T1000 (cell line): Measurements from ENCODE around the gene ARHGEF5.
"Not testable (repeated sequence)": the region's sequence is repeated elsewhere in the genome, so short reads cannot be mapped to it uniquely, and the experiment has no call there.

Experiments used
- DNase-seq: peaks from one replicate; lab custom pipeline; 2025; ENCODE audit warnings: mixed read lengths; lab: John Stamatoyannopoulos, UW

ARHGEF5 gene

GRCh38 chr7:144355176-144355822 is at the start of gene ARHGEF5:
ARHGEF5 (plus strand) TSS chr7:144355402; CDS start chr7:144362670, 7,268 bp downstream.
- not testable (repeated sequence) for DNase-seq

GRCh38 chr7:144309702-144310101 is 45.5 kb upstream of the ARHGEF5 start:
- DNase-seq, result not testable (repeated sequence)

- not testable (repeated sequence) for DNase-seq
These were observed 44.0 kb upstream of the ARHGEF5 start for GRCh38 chr7:144311218-144311617.

- DNase-seq, result not testable (repeated sequence)
These were observed 43.2 kb upstream of the ARHGEF5 start, which contains the start of gene OR2A1 for GRCh38 chr7:144311872-144312469. OR2A1 (plus strand) TSS chr7:144312419; CDS start chr7:144318125, 5,706 bp downstream.

- DNase-seq, result not testable (repeated sequence)
These were observed 37.7 kb upstream of the ARHGEF5 start for GRCh38 chr7:144317537-144317936.

- not testable (repeated sequence) for DNase-seq
These were observed 35.7 kb upstream of the ARHGEF5 start for GRCh38 chr7:144319547-144319946.

GRCh38 chr7:144321677-144322206 is 33.5 kb upstream of the ARHGEF5 start:
- not testable (repeated sequence) for DNase-seq

GRCh38 chr7:144323359-144323758 is 31.8 kb upstream of the ARHGEF5 start:
- DNase-seq, result not testable (repeated sequence)

GRCh38 chr7:144325868-144326267 is 29.3 kb upstream of the ARHGEF5 start:
- DNase-seq, result not testable (repeated sequence)

- DNase-seq, result not testable (repeated sequence)
These were observed 25.2 kb upstream of the ARHGEF5 start for GRCh38 chr7:144330044-144330443.

GRCh38 chr7:144331221-144331995 is 23.8 kb upstream of the ARHGEF5 start:
- DNase-seq, result not testable (repeated sequence)

GRCh38 chr7:144331996-144332288 is 23.3 kb upstream of the ARHGEF5 start:
- DNase-seq, result not testable (repeated sequence)

GRCh38 chr7:144348625-144349024 is 6.6 kb upstream of the ARHGEF5 start:
- not testable (repeated sequence) for DNase-seq

GRCh38 chr7:144351667-144352066 is 3.5 kb upstream of the ARHGEF5 start:
- DNase-seq, result not testable (repeated sequence)

GRCh38 chr7:144356185-144356584 is 983 bp downstream of the ARHGEF5 start:
- DNase-seq, result not testable (repeated sequence)

GRCh38 chr7:144356860-144357259 is 1.7 kb downstream of the ARHGEF5 start:
- not testable (repeated sequence) for DNase-seq

GRCh38 chr7:144362061-144362460 is 6.9 kb downstream of the ARHGEF5 start:
- DNase-seq, result not testable (repeated sequence)

- DNase-seq, result not testable (repeated sequence)
These were observed 10.3 kb downstream of the ARHGEF5 start for GRCh38 chr7:144365523-144365922.

- not testable (repeated sequence) for DNase-seq
These were observed 12.0 kb downstream of the ARHGEF5 start for GRCh38 chr7:144367250-144367649.

- not testable (repeated sequence) for DNase-seq
These were observed 14.0 kb downstream of the ARHGEF5 start for GRCh38 chr7:144369221-144369620.

GRCh38 chr7:144378651-144379050 is 23.4 kb downstream of the ARHGEF5 start:
- DNase-seq, result no peak

GRCh38 chr7:144379776-144380384 is 24.7 kb downstream of the ARHGEF5 start:
- DNase-seq, result no peak
